Naive B cell (primary cell): ENCODE data around the gene EGFR. TPM values are rescaled to one million over a fixed set of nuclear protein-coding genes. Genes with fewer than 3 reads are reported as not detected.

ENCODE experiments used
- ATAC-seq, 2 donors: fragments of 150-1000 bp; cut with Tn5 transposase; 2 replicates each; pipeline ENCODE4 v1.10.0; 2021; ENCODE audit warnings: low read depth in 2 of 2, mild to moderate bottlenecking in 2 of 2, moderate library complexity in 2 of 2
- DNase-seq: peaks from one replicate; pipeline ENCODE4 v3.0.0; 2022
- H3K27ac Mint-ChIP-seq, 6 donors: one replicate each; pipeline ENCODE4 v1.8.0; 2020 to 2022; ENCODE audit warnings: mild to moderate bottlenecking in 6 of 6, mixed read lengths in 6 of 6, moderate library complexity in 5 of 6, inconsistent platforms in 2 of 6
- H3K27me3 Mint-ChIP-seq, 3 donors: one replicate each; pipeline ENCODE4 v1.8.0; 2021 to 2022; ENCODE audit warnings: mixed read lengths in 3 of 3, mild to moderate bottlenecking in 1 of 3
- H3K36me3 Mint-ChIP-seq, 2 donors: one replicate each; pipeline ENCODE4 v1.8.0; 2020 to 2022; ENCODE audit warnings: mixed read lengths in 2 of 2, inconsistent platforms in 1 of 2, mild to moderate bottlenecking in 1 of 2
- H3K4me1 Mint-ChIP-seq, 3 donors: one replicate each; pipeline ENCODE4 v1.8.0; 2020 to 2022; ENCODE audit warnings: mixed read lengths in 3 of 3, inconsistent platforms in 1 of 3, mild to moderate bottlenecking in 1 of 3, moderate library complexity in 1 of 3
- H3K4me3 Mint-ChIP-seq, 8 donors: one replicate each; pipeline ENCODE4 v1.8.0; 2020 to 2022; ENCODE audit warnings: mild to moderate bottlenecking in 8 of 8, mixed read lengths in 8 of 8, moderate library complexity in 8 of 8, inconsistent platforms in 2 of 8
- H3K9me3 Mint-ChIP-seq, 7 donors: one replicate each; pipeline ENCODE4 v1.8.0; 2020 to 2022; ENCODE audit warnings: mixed read lengths in 7 of 7, mild to moderate bottlenecking in 5 of 7, inconsistent platforms in 2 of 7, moderate library complexity in 1 of 7
- polyA plus RNA-seq, 6 donors: library from polyadenylated mRNA; unstranded; fragments of 300-500 nt; fragmentation: Illumina TruSeq; gene quantifications; one replicate each; pipeline ENCODE4 v1.2.3, GENCODE V29; 2021; ENCODE audit warnings: low read depth in 6 of 6

The EGFR gene
- polyA plus RNA-seq, 6 donors from 2014 or later = not detected

DNA sequence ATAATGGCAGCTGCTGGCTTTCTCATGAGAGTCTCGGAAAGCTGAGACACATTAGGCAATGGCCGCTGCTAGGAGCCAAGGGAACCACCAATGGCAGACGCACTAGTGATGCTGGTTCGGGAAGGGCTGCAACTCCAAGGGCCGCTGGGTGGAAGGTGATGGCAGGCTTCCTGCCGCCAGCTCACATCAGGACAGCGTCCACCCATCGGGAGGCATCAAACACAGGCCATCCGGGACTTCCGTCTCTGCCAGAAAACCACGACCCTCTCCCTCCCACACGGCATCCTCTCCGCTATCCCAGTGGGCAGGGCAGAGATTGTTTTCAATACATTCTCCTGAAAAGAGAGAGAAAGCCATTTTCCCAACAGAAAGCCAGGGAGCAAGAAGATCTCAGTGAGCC, 27.5 kb upstream of the EGFR start:
- H3K27ac Mint-ChIP-seq = no peak overlapping the region
- ATAC-seq = no peak

DNA sequence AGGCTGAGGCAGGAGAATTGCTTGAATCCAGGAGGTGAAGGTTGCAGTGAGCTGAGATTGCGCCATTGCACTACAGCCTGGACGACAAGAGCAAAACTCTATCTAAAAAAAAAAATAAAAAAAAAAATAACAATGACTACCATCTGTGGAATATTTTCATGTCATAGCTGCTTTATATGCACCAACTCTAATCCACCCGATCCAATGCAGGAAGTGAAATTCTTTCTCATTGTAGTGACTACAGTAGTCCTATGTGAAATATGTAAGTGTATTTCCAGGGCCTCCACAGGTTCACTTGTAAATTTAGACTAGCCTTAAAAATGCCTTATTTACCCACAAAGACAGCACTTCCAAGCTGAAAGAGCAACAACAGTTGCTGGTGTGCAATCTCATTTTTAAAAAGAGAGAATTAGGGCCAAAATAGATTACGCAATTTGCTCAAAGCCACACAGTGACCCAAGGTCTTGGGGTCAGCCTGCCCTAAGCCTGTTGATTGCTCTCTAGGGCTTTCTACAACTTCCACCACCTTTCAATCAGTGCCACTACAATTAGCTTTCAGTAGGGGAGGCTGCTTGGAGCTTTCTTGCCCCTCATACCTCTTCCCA, 25.8 kb upstream of the EGFR start:
- no peak overlapping the region for H3K27ac Mint-ChIP-seq
- H3K4me3 Mint-ChIP-seq = no peak overlapping the region
- H3K36me3 Mint-ChIP-seq = no peaks in the 10 kb centered on the region
- ATAC-seq (no peak), DNase-seq (no peak)
- H3K4me1 Mint-ChIP-seq = no peaks in the 10 kb centered on the region
- H3K9me3 Mint-ChIP-seq = peaks cover 0 to 15% (median 4%) of the 10 kb centered on the region in 7 donors
- H3K27me3 Mint-ChIP-seq = peaks cover 0 to 8% (median 0%) of the 10 kb centered on the region in 3 donors

More for the DNA sequence above, 27.5 kb upstream of the EGFR start:
- peaks cover 0 to 8% (median 0%) of the 10 kb centered on the region in 3 donors for H3K27me3 Mint-ChIP-seq
- peaks cover 0 to 8% (median 3%) of the 10 kb centered on the region in 7 donors for H3K9me3 Mint-ChIP-seq
- DNase-seq = no peak
- no peak overlapping the region for H3K4me3 Mint-ChIP-seq
- H3K36me3 Mint-ChIP-seq = no peaks in the 10 kb centered on the region
- no peaks in the 10 kb centered on the region for H3K4me1 Mint-ChIP-seq

DNA sequence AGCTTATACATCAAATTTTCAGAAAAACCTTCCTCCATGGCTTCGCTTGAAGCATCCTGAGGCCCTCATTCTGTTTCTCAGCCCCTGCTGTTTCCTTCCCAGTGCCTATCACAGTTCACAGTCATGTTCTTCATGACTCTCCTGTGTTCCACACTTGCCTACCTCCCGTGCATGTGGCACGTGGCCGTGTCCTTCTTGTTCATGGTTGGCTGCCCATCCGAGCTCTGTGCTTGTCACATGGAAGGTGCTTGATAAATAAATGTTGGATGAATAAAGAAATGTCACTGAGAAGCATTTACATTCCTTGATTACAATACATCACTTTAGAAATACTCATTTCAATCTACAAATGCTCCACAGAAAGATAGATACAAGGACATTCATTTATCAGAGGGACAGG, 23.7 kb upstream of the EGFR start:
- H3K27ac Mint-ChIP-seq = no peak overlapping the region
- no peak for DNase-seq
- H3K4me3 Mint-ChIP-seq = no peak overlapping the region
- H3K27me3 Mint-ChIP-seq = peaks cover 0 to 8% (median 0%) of the 10 kb centered on the region in 3 donors
- H3K9me3 Mint-ChIP-seq = peaks cover 0 to 15% (median 4%) of the 10 kb centered on the region in 7 donors
- ATAC-seq = no peak
- H3K4me1 Mint-ChIP-seq = no peaks in the 10 kb centered on the region
- no peaks in the 10 kb centered on the region for H3K36me3 Mint-ChIP-seq

DNA sequence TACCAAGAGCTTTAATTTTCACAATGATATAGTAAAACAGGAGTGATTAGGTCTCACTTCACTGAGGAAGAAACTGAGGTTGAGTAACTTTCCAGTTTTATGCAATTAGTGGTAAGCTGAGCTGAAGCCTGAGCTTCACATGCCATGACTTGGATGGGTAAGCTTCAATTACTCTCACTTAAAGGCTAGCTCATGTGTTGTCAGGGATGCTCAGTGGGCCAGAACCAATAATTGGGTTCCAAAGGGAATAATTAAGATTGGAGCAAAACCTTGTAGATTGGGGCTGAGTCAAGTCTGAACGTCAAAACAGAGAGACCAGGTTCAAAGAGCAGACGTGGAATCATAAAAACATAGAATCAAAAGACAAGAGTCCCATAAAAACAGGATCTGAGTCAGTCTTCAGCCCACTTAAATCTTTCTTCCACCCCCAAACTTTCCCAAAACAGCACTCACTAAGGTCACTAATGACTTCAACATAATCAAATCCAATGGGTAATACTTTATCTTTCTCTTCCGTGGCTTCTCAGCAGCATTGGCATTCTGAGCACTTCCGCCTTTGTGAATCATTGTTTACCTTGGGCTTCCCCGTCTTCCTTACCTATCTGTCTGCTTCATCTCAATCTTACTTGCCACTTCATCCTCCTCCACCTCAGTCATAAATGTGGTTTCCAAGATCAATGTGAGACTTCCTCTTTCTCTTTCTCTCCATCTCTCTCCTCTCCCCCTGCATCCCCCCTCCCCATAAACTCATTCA, 23.0 kb upstream of the EGFR start:
- no peaks in the 10 kb centered on the region for H3K4me1 Mint-ChIP-seq
- no peak overlapping the region for H3K27ac Mint-ChIP-seq
- H3K4me3 Mint-ChIP-seq = peak overlapping the region in 2 of 8 donors; percentile 22 to 56
- DNase-seq (no peak), ATAC-seq (no peak)
- no peaks in the 10 kb centered on the region for H3K36me3 Mint-ChIP-seq
- H3K27me3 Mint-ChIP-seq = peaks cover 0 to 6% (median 0%) of the 10 kb centered on the region in 3 donors
- peaks cover 0 to 12% (median 4%) of the 10 kb centered on the region in 7 donors for H3K9me3 Mint-ChIP-seq

DNA sequence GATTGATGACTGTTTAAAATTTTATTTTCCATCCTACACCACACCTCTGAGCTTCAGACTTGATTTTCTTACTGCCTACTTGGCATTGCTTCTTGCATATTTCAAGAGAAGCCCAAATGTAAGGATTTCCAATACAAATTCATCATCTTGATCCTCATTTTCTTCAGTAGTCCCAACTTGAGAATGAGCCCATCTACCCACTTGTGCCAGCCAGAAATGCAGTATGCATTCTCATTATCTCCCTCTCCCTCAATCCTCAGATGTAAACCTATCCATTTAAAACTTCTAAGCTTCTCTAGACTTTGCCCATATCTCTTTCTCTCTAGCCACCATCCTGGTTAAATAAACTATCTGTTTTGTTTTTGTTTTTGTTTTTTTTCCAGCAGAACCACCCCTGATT, 22.4 kb upstream of the EGFR start:
- no peak overlapping the region for H3K27ac Mint-ChIP-seq

DNA sequence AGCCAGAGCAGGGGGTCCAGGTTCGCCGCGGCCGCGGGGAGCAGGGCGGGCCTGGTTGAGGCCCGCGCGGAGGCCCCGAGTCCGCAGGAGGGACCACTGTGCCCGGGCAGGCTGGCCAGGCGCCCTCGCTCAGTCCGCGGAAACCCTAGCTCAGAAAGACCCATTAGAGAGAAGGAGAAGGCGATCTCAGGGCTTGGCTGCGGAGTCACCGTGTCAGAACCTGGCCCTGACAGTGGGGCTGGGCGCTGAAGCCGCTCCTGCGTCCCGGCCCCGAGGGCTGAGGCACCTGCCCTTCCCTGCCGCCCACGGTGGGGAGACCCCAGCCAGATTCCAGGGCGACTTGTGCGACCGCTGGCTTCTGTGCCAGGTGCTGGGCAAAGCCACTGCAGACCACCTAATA, 14.2 kb upstream of the EGFR start:
- Mint-ChIP-seq H3K9me3 (peaks cover 0 to 8% (median 2%) of the 10 kb centered on the region in 7 donors), H3K4me1 (no peaks in the 10 kb centered on the region), H3K27me3 (peaks cover 0 to 12% (median 0%) of the 10 kb centered on the region in 3 donors), H3K4me3 (no peak overlapping the region), H3K27ac (no peak overlapping the region), H3K36me3 (no peaks in the 10 kb centered on the region)
- DNase-seq (no peak), ATAC-seq (no peak)

More for the DNA sequence above, 22.4 kb upstream of the EGFR start:
- ATAC-seq (no peak), DNase-seq (no peak)
- H3K27me3 Mint-ChIP-seq = peaks cover 0 to 1% (median 0%) of the 10 kb centered on the region in 3 donors
- no peaks in the 10 kb centered on the region for H3K36me3 Mint-ChIP-seq
- H3K9me3 Mint-ChIP-seq = peaks cover 0 to 7% (median 4%) of the 10 kb centered on the region in 7 donors
- H3K4me3 Mint-ChIP-seq = peak overlapping the region in 1 of 8 donors; percentile 58
- no peaks in the 10 kb centered on the region for H3K4me1 Mint-ChIP-seq

DNA sequence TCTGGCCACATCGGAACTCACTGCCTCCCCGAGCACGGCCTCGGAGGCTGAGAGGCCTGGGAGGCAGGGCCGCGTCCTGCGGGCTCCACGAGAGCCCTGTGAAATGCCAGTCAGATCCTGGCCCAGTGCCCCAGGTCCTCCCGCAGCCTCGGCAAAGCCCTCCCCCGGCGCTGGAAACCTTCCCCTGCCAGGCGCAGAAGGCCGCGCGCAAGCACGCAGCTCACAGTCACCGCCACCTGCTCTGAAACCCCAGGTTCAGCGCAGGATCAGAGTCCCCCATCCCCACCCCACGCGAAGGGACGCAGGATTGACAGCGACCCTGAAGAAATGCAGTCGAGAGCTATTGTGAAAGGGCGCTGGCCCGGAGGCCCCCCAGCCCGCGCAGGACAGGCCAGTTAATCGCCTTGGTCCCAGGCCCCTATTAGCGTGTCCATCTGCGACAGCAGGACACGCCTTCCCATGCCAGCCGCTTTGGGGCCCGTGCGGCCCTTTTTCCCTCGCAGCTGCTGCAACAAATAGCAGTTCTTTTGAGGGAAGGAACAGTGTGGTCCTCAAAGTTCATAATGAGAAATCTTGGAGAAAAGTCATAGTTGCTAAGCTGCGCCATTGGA, 13.5 kb upstream of the EGFR start:
- no peaks in the 10 kb centered on the region for H3K4me1 Mint-ChIP-seq
- peaks cover 0 to 8% (median 2%) of the 10 kb centered on the region in 7 donors for H3K9me3 Mint-ChIP-seq
- no peaks in the 10 kb centered on the region for H3K36me3 Mint-ChIP-seq
- no peak overlapping the region for H3K4me3 Mint-ChIP-seq
- no peak for ATAC-seq
- H3K27me3 Mint-ChIP-seq = peaks cover 0 to 12% (median 0%) of the 10 kb centered on the region in 3 donors
- no peak for DNase-seq
- no peak overlapping the region for H3K27ac Mint-ChIP-seq

DNA sequence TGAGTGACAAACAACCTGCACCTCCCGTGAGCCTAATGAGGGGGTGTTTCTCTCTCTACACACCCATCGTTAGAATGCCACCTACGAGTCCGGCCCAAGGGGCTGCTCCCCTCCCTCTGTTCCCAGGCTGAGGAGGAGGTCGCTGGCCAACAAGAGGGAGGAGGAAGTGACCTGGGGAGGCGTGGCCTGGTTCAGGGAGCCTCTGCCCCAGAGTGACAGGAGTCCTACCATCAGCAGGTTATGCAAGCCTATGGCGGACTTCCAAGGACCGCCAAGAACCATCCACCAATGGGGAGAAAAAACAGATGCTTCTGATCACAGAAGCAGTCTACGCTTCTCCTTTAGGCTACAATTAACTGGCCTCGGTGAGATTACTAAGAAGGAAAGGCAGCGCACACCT, 12.3 kb upstream of the EGFR start:
- ATAC-seq = no peak
- DNase-seq = no peak
- H3K36me3 Mint-ChIP-seq = no peaks in the 10 kb centered on the region
- H3K4me3 Mint-ChIP-seq = no peak overlapping the region
- no peaks in the 10 kb centered on the region for H3K4me1 Mint-ChIP-seq
- peaks cover 0 to 8% (median 2%) of the 10 kb centered on the region in 7 donors for H3K9me3 Mint-ChIP-seq
- H3K27ac Mint-ChIP-seq = no peak overlapping the region
- H3K27me3 Mint-ChIP-seq = peaks cover 0 to 10% (median 0%) of the 10 kb centered on the region in 3 donors

DNA sequence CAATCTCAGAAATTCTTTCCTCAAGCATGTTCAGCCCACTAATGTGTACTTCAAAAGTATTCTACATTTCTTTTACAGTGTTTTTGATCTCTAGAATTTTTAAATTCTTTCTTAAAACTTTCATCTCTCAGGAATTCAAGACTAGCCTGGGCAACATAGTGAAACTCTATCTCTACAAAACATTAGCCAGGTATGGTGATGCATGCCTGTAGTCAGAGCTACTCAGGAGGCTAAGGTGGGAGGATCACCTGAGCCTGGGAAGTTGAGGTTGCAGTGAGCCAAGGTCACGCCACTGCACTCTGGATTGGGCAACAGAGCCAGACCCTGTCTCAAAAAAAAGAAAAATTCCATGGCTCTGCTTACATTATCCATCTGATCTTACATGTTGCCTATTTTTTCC, 5.0 kb upstream of the EGFR start:
- H3K27ac Mint-ChIP-seq = no peak overlapping the region
- no peaks in the 10 kb centered on the region for H3K36me3 Mint-ChIP-seq
- no peak overlapping the region for H3K4me3 Mint-ChIP-seq
- ATAC-seq (no peak), DNase-seq (no peak)
- peaks cover 17 to 47% (median 23%) of the 10 kb centered on the region in 3 donors for H3K27me3 Mint-ChIP-seq
- H3K4me1 Mint-ChIP-seq = peaks cover 0 to 3% (median 0%) of the 10 kb centered on the region in 3 donors
- peaks cover 0 to 10% (median 4%) of the 10 kb centered on the region in 7 donors for H3K9me3 Mint-ChIP-seq

DNA sequence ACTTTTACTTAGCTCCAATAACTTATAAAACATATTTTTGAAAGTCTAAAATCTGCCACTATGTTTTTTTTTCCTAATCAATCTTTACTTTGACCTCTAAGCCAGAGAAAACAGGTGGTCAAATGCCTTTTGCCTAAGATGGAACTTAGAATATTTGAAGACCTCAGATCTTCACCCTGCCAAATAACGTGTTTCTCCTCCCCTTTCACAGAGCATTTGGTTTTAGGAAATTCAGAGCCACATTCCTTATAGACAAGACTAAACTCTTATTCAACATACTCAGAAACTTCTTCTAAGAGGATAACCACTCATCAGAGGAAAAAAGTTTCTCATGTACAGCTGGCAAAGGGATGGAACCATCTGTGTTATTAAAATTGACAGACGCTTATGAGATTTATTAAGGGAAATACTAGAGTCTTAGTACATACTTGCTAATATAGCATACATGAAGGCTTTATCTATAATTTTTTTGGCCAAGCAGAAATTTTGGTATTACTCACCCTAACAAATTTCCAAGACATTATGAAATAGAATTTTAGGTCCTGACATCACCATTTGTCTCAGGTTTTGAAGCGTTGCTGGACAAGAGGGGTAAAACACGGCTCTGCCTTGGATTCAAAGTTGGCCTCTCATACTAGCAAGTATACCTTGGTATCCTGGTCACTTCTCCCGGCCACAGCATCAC, 2.6 kb upstream of the EGFR start:
- H3K27ac Mint-ChIP-seq = no peak overlapping the region
- peaks cover 24 to 56% (median 28%) of the 10 kb centered on the region in 3 donors for H3K27me3 Mint-ChIP-seq
- H3K9me3 Mint-ChIP-seq = peaks cover 0 to 16% (median 2%) of the 10 kb centered on the region in 7 donors
- no peaks in the 10 kb centered on the region for H3K36me3 Mint-ChIP-seq
- H3K4me1 Mint-ChIP-seq = peaks cover 0 to 3% (median 0%) of the 10 kb centered on the region in 3 donors
- DNase-seq = no peak
- ATAC-seq = no peak
- no peak overlapping the region for H3K4me3 Mint-ChIP-seq

DNA sequence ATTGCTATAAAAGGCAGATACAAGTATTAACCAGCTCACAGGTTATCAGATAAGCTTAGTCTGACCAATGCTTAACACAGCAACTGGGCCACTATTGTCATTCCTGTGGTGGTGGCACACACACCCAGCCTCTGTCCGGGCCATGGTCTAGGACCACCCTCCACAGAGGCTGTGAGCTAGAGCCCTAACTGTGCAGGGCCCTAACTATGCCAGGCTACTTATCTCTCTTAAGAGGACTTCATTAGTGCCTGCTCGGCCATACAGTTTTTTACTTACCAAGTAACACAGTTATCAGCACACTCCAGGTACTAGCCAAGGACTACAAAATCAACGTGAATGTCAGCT, 2.1 kb upstream of the EGFR start:
- H3K9me3 Mint-ChIP-seq = peaks cover 0 to 16% (median 2%) of the 10 kb centered on the region in 7 donors
- H3K36me3 Mint-ChIP-seq = no peaks in the 10 kb centered on the region
- H3K27me3 Mint-ChIP-seq = peaks cover 29 to 62% (median 33%) of the 10 kb centered on the region in 3 donors
- H3K4me1 Mint-ChIP-seq = peaks cover 0 to 3% (median 0%) of the 10 kb centered on the region in 3 donors
- H3K4me3 Mint-ChIP-seq = no peak overlapping the region
- no peak for ATAC-seq
- no peak for DNase-seq
- H3K27ac Mint-ChIP-seq = no peak overlapping the region

DNA sequence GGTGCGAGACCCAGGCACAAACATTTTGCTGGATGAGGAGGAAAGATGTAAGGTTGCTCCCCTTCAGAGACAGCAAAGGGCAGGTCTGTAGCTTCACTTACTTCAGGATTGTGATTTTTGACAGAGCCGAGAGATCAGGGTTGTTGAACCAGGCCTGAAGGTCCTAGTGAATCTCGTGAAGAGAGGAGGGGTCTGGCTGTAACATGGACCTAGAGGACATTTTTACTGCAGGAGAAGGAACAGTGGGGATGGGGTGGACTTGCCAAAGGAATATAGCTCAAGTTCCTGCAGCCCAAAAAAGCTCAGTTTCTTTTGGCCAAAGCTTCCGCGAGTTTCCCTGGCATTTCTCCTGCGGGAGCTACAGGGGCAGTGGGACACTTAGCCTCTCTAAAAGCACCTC, 976 bp upstream of the EGFR start:
- no peaks in the 10 kb centered on the region for H3K36me3 Mint-ChIP-seq
- H3K27me3 Mint-ChIP-seq = peaks cover 34 to 66% (median 34%) of the 10 kb centered on the region in 3 donors
- peak overlapping the region in 1 of 8 donors; percentile 56 for H3K4me3 Mint-ChIP-seq
- peaks cover 0 to 16% (median 2%) of the 10 kb centered on the region in 7 donors for H3K9me3 Mint-ChIP-seq
- peaks cover 0 to 3% (median 0%) of the 10 kb centered on the region in 3 donors for H3K4me1 Mint-ChIP-seq
- no peak for ATAC-seq
- DNase-seq = no peak
- H3K27ac Mint-ChIP-seq = no peak overlapping the region

DNA sequence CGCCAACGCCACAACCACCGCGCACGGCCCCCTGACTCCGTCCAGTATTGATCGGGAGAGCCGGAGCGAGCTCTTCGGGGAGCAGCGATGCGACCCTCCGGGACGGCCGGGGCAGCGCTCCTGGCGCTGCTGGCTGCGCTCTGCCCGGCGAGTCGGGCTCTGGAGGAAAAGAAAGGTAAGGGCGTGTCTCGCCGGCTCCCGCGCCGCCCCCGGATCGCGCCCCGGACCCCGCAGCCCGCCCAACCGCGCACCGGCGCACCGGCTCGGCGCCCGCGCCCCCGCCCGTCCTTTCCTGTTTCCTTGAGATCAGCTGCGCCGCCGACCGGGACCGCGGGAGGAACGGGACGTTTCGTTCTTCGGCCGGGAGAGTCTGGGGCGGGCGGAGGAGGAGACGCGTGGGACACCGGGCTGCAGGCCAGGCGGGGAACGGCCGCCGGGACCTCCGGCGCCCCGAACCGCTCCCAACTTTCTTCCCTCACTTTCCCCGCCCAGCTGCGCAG, 424 bp downstream of the EGFR start:
- ATAC-seq (no peak), DNase-seq (no peak)
- H3K9me3 Mint-ChIP-seq = peaks cover 0 to 9% (median 2%) of the 10 kb centered on the region in 7 donors
- H3K36me3 Mint-ChIP-seq = no peaks in the 10 kb centered on the region
- H3K4me1 Mint-ChIP-seq = peaks cover 0 to 3% (median 0%) of the 10 kb centered on the region in 3 donors
- H3K4me3 Mint-ChIP-seq = peak overlapping the region in 1 of 8 donors; percentile 24
- H3K27ac Mint-ChIP-seq = no peak overlapping the region
- peaks cover 34 to 74% (median 37%) of the 10 kb centered on the region in 3 donors for H3K27me3 Mint-ChIP-seq
